Prostate gland (tissue), 2 donors: ENCODE data around the gene DGAT2. TPM values are rescaled to one million over a fixed set of nuclear protein-coding genes. Genes with fewer than 3 reads are reported as not detected.
"Not testable (repeated sequence)": the region's sequence is repeated elsewhere in the genome, so short reads cannot be mapped to it uniquely, and the experiment has no call there.

Experiments
- DNase-seq: peaks from one replicate; pipeline ENCODE4 v3.0.0-alpha.2; 2019; ENCODE audit warnings: low spot score
- H3K27ac ChIP-seq, 2 donors: fragments of 200-600 bp; sonication (generic); 2 replicates each; pipeline ENCODE4 v1.5.1; 2017 to 2019
- H3K27me3 ChIP-seq: fragments of 200-600 bp; sonication (generic); replicated peaks from 2 replicates; pipeline ENCODE4 v1.5.1; 2019; ENCODE audit not compliant: insufficient read depth
- H3K36me3 ChIP-seq, 2 donors: fragments of 200-600 bp; sonication (generic); 1 replicate in 1 of 2; 2 replicates in 1 of 2; pipeline versions ENCODE4 v1.5.1 to v1.8.1; 2017 to 2019
- H3K4me1 ChIP-seq: fragments of 200-600 bp; sonication (generic); replicated peaks from 2 replicates; pipeline ENCODE4 v1.5.1; 2019
- H3K4me3 ChIP-seq, 2 donors: fragments of 200-600 bp; sonication (generic); 2 replicates each; pipeline ENCODE4 v1.5.1; 2017 to 2019
- H3K9me3 ChIP-seq: fragments of 200-600 bp; sonication (generic); 2 replicates; pipeline ENCODE4 v1.5.1; 2017
- POLR2A ChIP-seq: fragments of 450-650 bp; IDR thresholded peaks from one replicate; pipeline ENCODE4 v1.6.1; 2016; ENCODE audit warnings: antibody characterized with exemption, mild to moderate bottlenecking
- POLR2AphosphoS5 ChIP-seq: sonication (generic); formaldehyde crosslinking; IDR thresholded peaks from one replicate; pipeline ENCODE4 v1.6.1; 2017; ENCODE audit warnings: antibody characterized with exemption
- WGBS: methylation state at CpG from one replicate; pipeline ENCODE4 v1.1.5; 2018; 5-methylcytosine and 5-hydroxymethylcytosine counted together
- intact Hi-C: fragments of 100-400 bp; cut with DNase I; formaldehyde crosslinking; loops from one replicate; pipeline ENCODE4 v1.14.2; 2022
- total RNA-seq, 2 donors: library from RNA; depleted of rRNA; stranded (reverse); fragments of >200 nt; gene quantifications; one replicate each; pipeline ENCODE4 v1.1.0, GENCODE V29; 2016
- TF ChIP-seq, protein P1 (sequence below), 4 experiments: fragments of 200-600 bp in 2 of 4; fragments of 450-650 bp in 2 of 4; sonication (generic) in 2 of 4; IDR thresholded peaks; 1 replicate in 3 of 4; 2 replicates in 1 of 4; pipeline ENCODE4 v1.5.1; 2016 to 2019; ENCODE audit warnings: antibody characterized with exemption in 4 of 4, mild to moderate bottlenecking in 2 of 4, moderate library complexity in 2 of 4

Gene DGAT2
- total RNA-seq, 2 donors from 2014 or later: 5.6 to 24.6 TPM

DNA sequence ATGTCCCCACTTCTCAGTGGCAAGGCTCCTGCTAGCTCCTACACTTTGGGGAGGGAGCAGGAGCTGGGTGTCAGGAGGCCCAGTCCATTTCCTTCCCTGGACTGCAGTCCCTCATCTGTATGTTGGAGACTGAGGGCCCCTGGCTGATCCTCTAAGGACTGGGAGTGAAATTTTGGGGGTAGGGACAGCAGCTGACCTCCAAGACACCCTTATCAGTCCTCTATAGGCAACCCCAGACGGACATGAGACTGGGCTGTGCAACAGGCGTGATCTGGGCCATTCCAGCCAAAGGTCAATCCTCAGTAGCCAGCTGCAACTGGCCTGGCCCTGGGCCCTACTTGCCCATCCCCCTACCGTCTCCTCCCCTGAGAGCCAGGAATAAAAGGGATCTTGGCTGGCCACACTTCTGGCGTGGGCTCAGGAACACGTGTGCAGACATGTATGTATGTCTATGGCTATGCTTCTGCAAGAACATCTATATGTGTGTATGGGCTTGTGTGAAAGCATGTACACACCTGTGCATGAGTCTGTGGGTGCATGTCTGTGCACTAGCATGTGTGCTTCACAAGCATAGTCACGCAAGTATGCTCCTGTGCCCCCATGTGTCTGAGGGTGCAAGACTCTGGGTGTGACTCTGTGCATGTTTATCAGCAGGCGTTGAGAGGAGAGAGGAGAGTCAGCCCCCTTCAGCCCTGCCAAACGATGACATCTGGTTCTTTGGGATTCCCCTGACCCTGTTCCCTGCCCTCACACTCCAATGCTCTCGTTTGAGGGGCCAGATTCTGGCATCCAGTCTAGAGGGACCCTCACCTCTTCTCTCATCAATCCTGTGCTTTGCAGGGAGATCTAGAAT is 24.6 kb upstream of the DGAT2 start:
- TF ChIP-seq POLR2A (no peak), POLR2AphosphoS5 (no peak)
- TF ChIP-seq, protein P1, sequence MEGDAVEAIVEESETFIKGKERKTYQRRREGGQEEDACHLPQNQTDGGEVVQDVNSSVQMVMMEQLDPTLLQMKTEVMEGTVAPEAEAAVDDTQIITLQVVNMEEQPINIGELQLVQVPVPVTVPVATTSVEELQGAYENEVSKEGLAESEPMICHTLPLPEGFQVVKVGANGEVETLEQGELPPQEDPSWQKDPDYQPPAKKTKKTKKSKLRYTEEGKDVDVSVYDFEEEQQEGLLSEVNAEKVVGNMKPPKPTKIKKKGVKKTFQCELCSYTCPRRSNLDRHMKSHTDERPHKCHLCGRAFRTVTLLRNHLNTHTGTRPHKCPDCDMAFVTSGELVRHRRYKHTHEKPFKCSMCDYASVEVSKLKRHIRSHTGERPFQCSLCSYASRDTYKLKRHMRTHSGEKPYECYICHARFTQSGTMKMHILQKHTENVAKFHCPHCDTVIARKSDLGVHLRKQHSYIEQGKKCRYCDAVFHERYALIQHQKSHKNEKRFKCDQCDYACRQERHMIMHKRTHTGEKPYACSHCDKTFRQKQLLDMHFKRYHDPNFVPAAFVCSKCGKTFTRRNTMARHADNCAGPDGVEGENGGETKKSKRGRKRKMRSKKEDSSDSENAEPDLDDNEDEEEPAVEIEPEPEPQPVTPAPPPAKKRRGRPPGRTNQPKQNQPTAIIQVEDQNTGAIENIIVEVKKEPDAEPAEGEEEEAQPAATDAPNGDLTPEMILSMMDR (IDR thresholded peaks at IDR 0.05): no peak
- no peaks in the 10 kb centered on the region for H3K36me3 ChIP-seq
- H3K27ac ChIP-seq: no peak overlapping the region
- H3K9me3 ChIP-seq: no peaks in the 10 kb centered on the region
- 42% methylated on average over 9 of the region's 9 CpGs for WGBS
- no peaks in the 10 kb centered on the region for H3K4me1 ChIP-seq
- intact Hi-C loops: no loop called here
- no peaks in the 10 kb centered on the region for H3K27me3 ChIP-seq
- no peak overlapping the region for H3K4me3 ChIP-seq
- DNase-seq: no peak

DNA sequence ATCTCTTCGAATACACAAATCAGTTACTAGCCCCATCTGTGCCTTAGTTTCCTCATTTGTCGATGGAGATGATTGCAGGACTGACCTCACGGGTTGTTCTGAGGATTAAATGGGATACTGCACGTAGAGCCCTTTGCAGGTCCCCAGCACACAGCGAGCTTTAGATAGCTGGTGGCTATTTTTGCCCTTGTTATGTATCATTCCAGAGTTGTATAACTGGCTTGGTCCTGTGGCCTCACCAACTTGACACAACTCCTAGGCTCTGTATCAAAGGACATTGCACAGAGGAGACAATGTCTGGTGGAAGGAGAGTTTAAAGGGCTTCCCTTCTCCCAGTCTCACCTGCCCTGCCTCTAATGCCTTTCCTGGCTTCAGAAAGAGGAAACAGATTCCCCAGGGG is 22.8 kb upstream of the DGAT2 start:
- H3K27ac ChIP-seq: no peak overlapping the region
- intact Hi-C loops: no loop called here
- H3K4me3 ChIP-seq: no peak overlapping the region
- H3K36me3 ChIP-seq: no peaks in the 10 kb centered on the region
- no peaks in the 10 kb centered on the region for H3K9me3 ChIP-seq
- H3K27me3 ChIP-seq: no peaks in the 10 kb centered on the region
- H3K4me1 ChIP-seq: no peaks in the 10 kb centered on the region
- no peak for DNase-seq
- no peak for TF ChIP-seq POLR2AphosphoS5
- TF ChIP-seq POLR2A: no peak
- TF ChIP-seq, protein P1 (IDR thresholded peaks at IDR 0.05): no peak
- 93% methylated on average over 5 of the region's 5 CpGs for WGBS

DNA sequence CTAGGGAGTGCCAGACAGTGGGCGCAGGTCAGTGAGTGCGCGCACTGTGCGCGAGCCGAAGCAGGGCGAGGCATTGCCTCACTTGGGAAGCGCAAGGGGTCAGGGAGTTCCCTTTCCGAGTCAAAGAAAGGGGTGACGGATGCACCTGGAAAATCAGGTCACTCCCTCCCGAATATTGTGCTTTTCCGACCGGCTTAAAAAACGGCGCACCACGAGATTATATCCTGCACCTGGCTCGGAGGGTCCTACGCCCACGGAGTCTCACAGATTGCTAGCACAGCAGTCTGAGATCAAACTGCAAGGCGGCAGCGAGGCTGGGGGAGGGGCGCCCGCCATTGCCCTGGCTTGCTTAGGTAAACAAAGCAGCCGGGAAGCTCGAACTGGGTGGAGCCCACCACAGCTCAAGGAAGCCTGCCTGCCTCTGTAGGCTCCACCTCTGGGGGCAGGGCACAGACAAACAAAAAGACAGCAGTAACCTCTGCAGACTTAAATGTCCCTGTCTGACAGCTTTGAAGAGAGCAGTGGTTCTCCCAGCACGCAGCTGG is 19.8 kb upstream of the DGAT2 start:
- H3K27me3 ChIP-seq, H3K9me3 ChIP-seq, H3K27ac ChIP-seq, H3K4me1 ChIP-seq, H3K36me3 ChIP-seq, H3K4me3 ChIP-seq, DNase-seq, intact Hi-C loops: not testable (repeated sequence)
- 59% methylated on average over 24 of the region's 26 CpGs for WGBS

DNA sequence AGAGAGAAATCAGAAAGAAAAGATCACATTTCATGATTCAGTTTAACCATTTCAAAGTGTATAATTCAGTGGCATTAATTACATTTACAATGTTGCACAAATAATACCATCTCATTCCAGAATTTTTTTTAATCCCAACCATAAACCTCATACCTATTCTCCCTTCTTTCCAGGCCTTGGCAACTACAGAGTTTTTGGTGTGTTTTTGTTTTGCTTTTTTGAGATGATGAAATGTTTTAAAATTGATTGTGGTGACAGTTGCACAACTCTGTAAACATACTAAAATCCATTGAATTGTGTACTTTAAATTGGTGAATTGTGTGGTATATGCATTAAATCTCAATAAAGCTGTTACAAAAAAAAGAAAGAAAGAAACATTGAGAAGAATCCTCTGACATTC is 13.6 kb upstream of the DGAT2 start:
- H3K27ac ChIP-seq, H3K36me3 ChIP-seq, H3K4me1 ChIP-seq, H3K9me3 ChIP-seq, DNase-seq, H3K27me3 ChIP-seq, intact Hi-C loops, H3K4me3 ChIP-seq: not testable (repeated sequence)

DNA sequence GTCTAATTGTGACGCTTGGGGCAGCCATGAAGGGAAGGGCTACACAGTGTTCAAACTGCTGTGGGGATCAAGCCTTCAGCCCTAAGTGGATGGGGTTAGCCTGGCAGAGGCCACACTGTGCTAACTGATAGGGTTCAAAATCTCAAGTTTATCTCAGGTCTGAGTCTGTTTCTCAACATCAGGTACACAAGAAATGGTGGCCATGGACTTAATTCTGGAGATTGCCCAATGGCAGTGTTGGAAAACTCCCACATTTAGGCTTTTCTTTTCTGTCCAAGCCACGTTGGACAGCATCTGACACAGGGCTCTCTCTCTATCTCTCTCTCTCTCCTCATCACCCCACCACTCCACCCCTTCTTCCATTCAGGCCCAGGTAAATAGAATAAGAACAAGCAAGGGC is 10.9 kb upstream of the DGAT2 start:
- Histone ChIP-seq H3K27ac (no peak overlapping the region), H3K36me3 (no peaks in the 10 kb centered on the region), H3K27me3 (no peaks in the 10 kb centered on the region), H3K4me3 (no peak overlapping the region), H3K4me1 (no peaks in the 10 kb centered on the region), H3K9me3 (no peaks in the 10 kb centered on the region)
- intact Hi-C loops: no loop called here
- DNase-seq: no peak
- TF ChIP-seq, protein P1 (IDR thresholded peaks at IDR 0.05): no peak
- TF ChIP-seq POLR2AphosphoS5 (no peak), POLR2A (no peak)
- WGBS: 76% methylated on average over 2 of the region's 2 CpGs

DNA sequence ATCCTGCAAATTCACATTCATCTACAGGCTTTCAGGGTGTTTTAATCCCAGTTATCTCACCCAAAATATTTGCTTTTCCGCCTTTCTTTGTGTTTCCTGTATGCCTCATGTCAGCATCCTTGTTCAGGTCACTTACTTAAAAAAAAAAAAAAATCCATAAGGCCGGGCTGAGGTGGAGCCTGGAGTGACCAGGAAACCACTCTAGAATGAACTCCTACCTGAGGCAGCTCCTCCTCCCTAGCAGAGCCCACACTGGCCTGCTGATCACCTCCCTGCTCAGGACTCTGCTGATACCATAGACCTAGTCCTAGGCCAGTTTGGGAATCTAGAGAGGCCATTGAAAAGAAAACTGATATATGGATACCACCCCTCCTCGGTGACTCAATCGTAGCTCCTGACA is 8.7 kb upstream of the DGAT2 start:
- intact Hi-C loops: no loop called here
- H3K4me1 ChIP-seq: no peaks in the 10 kb centered on the region
- no peaks in the 10 kb centered on the region for H3K9me3 ChIP-seq
- no peak overlapping the region for H3K27ac ChIP-seq
- 83% methylated on average over 4 of the region's 4 CpGs for WGBS
- DNase-seq: no peak
- no peaks in the 10 kb centered on the region for H3K27me3 ChIP-seq
- no peak for TF ChIP-seq POLR2A
- TF ChIP-seq, protein P1 (IDR thresholded peaks at IDR 0.05): no peak
- TF ChIP-seq POLR2AphosphoS5: no peak
- no peak overlapping the region for H3K4me3 ChIP-seq
- H3K36me3 ChIP-seq: no peaks in the 10 kb centered on the region
